Right lung (tissue), 5 donors: ENCODE results near the gene KRTAP13-2. TPM values are rescaled to one million over a fixed set of nuclear protein-coding genes. Genes with fewer than 3 reads are reported as not detected.

Experiments
- DNase-seq, 2 donors: peaks; one replicate each; pipeline ENCODE4 v3.0.0-alpha.2; 2013
- polyA plus RNA-seq, 5 donors: library from polyadenylated mRNA; unstranded; fragments of 120-200 nt; gene quantifications; one replicate each; pipeline versions ENCODE4 v1.2.1 to v1.2.3, GENCODE V29; 2013; ENCODE audit warnings: inconsistent platforms in 1 of 5, low replicate concordance in 1 of 5; ENCODE audit not compliant: insufficient read length in 5 of 5, insufficient read depth in 1 of 5

The KRTAP13-2 gene
- polyA plus RNA-seq, 5 donors, result not detected

DNA sequence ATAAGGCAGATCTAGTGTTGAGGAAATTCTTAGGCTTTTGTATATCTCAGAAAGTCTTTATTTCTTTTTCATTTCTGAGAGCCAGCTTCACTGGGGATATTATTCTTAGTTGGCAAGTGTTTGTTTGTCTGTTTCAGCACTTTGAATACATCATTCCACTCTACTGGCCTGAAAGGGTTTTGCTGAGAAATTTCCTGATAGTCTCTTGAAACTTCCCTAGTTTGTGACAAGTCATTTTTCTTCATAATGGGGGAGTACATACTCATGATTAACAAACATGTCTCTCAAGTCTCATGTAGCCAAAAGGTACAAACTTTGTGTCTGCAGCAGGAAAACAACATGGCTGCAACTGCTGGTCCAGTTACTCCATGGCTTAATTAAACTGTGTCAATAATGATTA lies 45.7 kb downstream of the KRTAP13-2 start:
- no peak for DNase-seq

Other genes starting within 250 kb of the KRTAP13-2 start
- gene CLDN17, start 205.5 kb downstream of the KRTAP13-2 start, polyA plus RNA-seq, result not detected
- under 1 TPM; 0.14 to 0.48 (median 0.30) TPM for gene CLDN8, start 156.2 kb downstream of the KRTAP13-2 start, polyA plus RNA-seq
- gene KRTAP24-1, start 89.3 kb downstream of the KRTAP13-2 start, polyA plus RNA-seq, result not detected
- gene KRTAP25-1, start 82.8 kb downstream of the KRTAP13-2 start, polyA plus RNA-seq, result not detected
- not detected for gene KRTAP26-1, start 52.0 kb downstream of the KRTAP13-2 start, polyA plus RNA-seq
- not detected for gene KRTAP27-1, start 34.6 kb downstream of the KRTAP13-2 start, polyA plus RNA-seq
- not detected for gene KRTAP23-1, start 23.7 kb downstream of the KRTAP13-2 start, polyA plus RNA-seq
- not detected for gene KRTAP13-1, start 23.8 kb upstream of the KRTAP13-2 start, polyA plus RNA-seq
- gene KRTAP13-3, start 53.7 kb upstream of the KRTAP13-2 start, polyA plus RNA-seq, result not detected
- gene KRTAP13-4, start 57.9 kb upstream of the KRTAP13-2 start, polyA plus RNA-seq, result not detected
- not detected for gene KRTAP15-1, start 68.0 kb upstream of the KRTAP13-2 start, polyA plus RNA-seq
- gene KRTAP19-1, start 108.1 kb upstream of the KRTAP13-2 start, polyA plus RNA-seq, result not detected
- gene KRTAP19-2, start 115.2 kb upstream of the KRTAP13-2 start, polyA plus RNA-seq, result not detected
- not detected for gene KRTAP19-3, start 119.7 kb upstream of the KRTAP13-2 start, polyA plus RNA-seq
- gene KRTAP19-4, start 124.9 kb upstream of the KRTAP13-2 start, polyA plus RNA-seq, result not detected
- gene KRTAP19-5, start 129.9 kb upstream of the KRTAP13-2 start, polyA plus RNA-seq, result not detected
- gene KRTAP19-6, start 169.6 kb upstream of the KRTAP13-2 start, polyA plus RNA-seq, result not detected
- not detected for gene KRTAP19-7, start 189.0 kb upstream of the KRTAP13-2 start, polyA plus RNA-seq
- not detected for gene KRTAP22-2, start 218.1 kb upstream of the KRTAP13-2 start, polyA plus RNA-seq
- gene KRTAP6-3, start 220.2 kb upstream of the KRTAP13-2 start, polyA plus RNA-seq, result not detected
- gene KRTAP6-2, start 226.6 kb upstream of the KRTAP13-2 start, polyA plus RNA-seq, result not detected
- not detected for gene KRTAP22-1, start 228.8 kb upstream of the KRTAP13-2 start, polyA plus RNA-seq
- not detected for gene KRTAP6-1, start 241.7 kb upstream of the KRTAP13-2 start, polyA plus RNA-seq
- gene KRTAP20-1, start 244.2 kb upstream of the KRTAP13-2 start, polyA plus RNA-seq, result not detected
- not detected for gene KRTAP20-4, start 248.4 kb upstream of the KRTAP13-2 start, polyA plus RNA-seq